ENCODE results near the gene SZRD1.

SZRD1 gene

GRCh38 chr1:16367968-16368890, 1.2 kb downstream of the SZRD1 start:
- Histone ChIP-seq H3K4me2 (ENCODE audit: low read length) (peak overlapping the region; percentile 76), H3K36me3 (ENCODE audit: control insufficient read depth, low read length) (peaks cover 32% of the 10 kb centered on the region), H3K4me3 (ENCODE audit: low read length) (peak overlapping the region; percentile 95), H3K27me3 (ENCODE audit: control insufficient read depth, low read length) (no peaks in the 10 kb centered on the region), H3K79me2 (ENCODE audit: control insufficient read depth, low read length) (peaks cover 62% of the 10 kb centered on the region), H3F3A (ENCODE audit: control insufficient read depth, insufficient read depth) (no peaks in the 10 kb centered on the region; the same call in 1 of the 2 replicates), H3K27ac (ENCODE audit: low read depth, low read length) (peak overlapping the region; percentile 69), H4K20me1 (ENCODE audit: control insufficient read depth, insufficient read depth, low read depth, low read length) (peaks cover 18% of the 10 kb centered on the region), H3K4me1 (ENCODE audit: control insufficient read depth, low read length) (peaks cover 36% of the 10 kb centered on the region), H3K9me2 (replicated peaks; ENCODE audit: control insufficient read depth, low read length) (no peaks in the 10 kb centered on the region), H3K9me3 (ENCODE audit: control insufficient read depth, insufficient read depth, low read length) (no peaks in the 10 kb centered on the region)
- TF ChIP-seq EZH2phosphoT487 (IDR thresholded peaks at IDR 0.05; ENCODE audit: borderline replicate concordance, low read length) (no peak), CTCF (IDR thresholded peaks at IDR 0.05; ENCODE audit: low read depth, low read length, poor library complexity, severe bottlenecking) (no peak)

- TF ChIP-seq EZH2phosphoT487 (IDR thresholded peaks at IDR 0.05; ENCODE audit: borderline replicate concordance, low read length), result no peak
- TF ChIP-seq CTCF (IDR thresholded peaks at IDR 0.05; ENCODE audit: low read depth, low read length, poor library complexity, severe bottlenecking), result no peak
- H3K36me3 ChIP-seq (ENCODE audit: control insufficient read depth, low read length), result peaks cover 38% of the 10 kb centered on the region
- H3K27ac ChIP-seq (ENCODE audit: low read depth, low read length), result no peak overlapping the region
- no peaks in the 10 kb centered on the region for H3K27me3 ChIP-seq (ENCODE audit: control insufficient read depth, low read length)
- no peak overlapping the region for H3K4me2 ChIP-seq (ENCODE audit: low read length)
- H3F3A ChIP-seq (ENCODE audit: control insufficient read depth, insufficient read depth), result no peaks in the 10 kb centered on the region; the same call in 1 of the 2 replicates
- H3K9me3 ChIP-seq (ENCODE audit: control insufficient read depth, insufficient read depth, low read length), result no peaks in the 10 kb centered on the region
- peaks cover 23% of the 10 kb centered on the region for H3K4me1 ChIP-seq (ENCODE audit: control insufficient read depth, low read length)
- H3K79me2 ChIP-seq (ENCODE audit: control insufficient read depth, low read length), result peaks cover 78% of the 10 kb centered on the region
- H3K4me3 ChIP-seq (ENCODE audit: low read length), result no peak overlapping the region
- H4K20me1 ChIP-seq (ENCODE audit: control insufficient read depth, insufficient read depth, low read depth, low read length), result peaks cover 18% of the 10 kb centered on the region
- no peaks in the 10 kb centered on the region for H3K9me2 ChIP-seq (replicated peaks; ENCODE audit: control insufficient read depth, low read length)
These were observed 2.8 kb downstream of the SZRD1 start for GRCh38 chr1:16369821-16370220.

GRCh38 chr1:16371725-16372124, 4.7 kb downstream of the SZRD1 start:
- H3K9me2 ChIP-seq (replicated peaks; ENCODE audit: control insufficient read depth, low read length), result no peaks in the 10 kb centered on the region
- H3K27me3 ChIP-seq (ENCODE audit: control insufficient read depth, low read length), result no peaks in the 10 kb centered on the region
- H3K4me2 ChIP-seq (ENCODE audit: low read length), result no peak overlapping the region
- no peak overlapping the region for H3K27ac ChIP-seq (ENCODE audit: low read depth, low read length)
- H3K4me3 ChIP-seq (ENCODE audit: low read length), result no peak overlapping the region
- H4K20me1 ChIP-seq (ENCODE audit: control insufficient read depth, insufficient read depth, low read depth, low read length), result peaks cover 18% of the 10 kb centered on the region
- peaks cover 21% of the 10 kb centered on the region for H3K4me1 ChIP-seq (ENCODE audit: control insufficient read depth, low read length)
- TF ChIP-seq CTCF (IDR thresholded peaks at IDR 0.05; ENCODE audit: low read depth, low read length, poor library complexity, severe bottlenecking), result no peak
- TF ChIP-seq EZH2phosphoT487 (IDR thresholded peaks at IDR 0.05; ENCODE audit: borderline replicate concordance, low read length), result no peak
- H3F3A ChIP-seq (ENCODE audit: control insufficient read depth, insufficient read depth), result no peaks in the 10 kb centered on the region; the same call in 1 of the 2 replicates
- no peaks in the 10 kb centered on the region for H3K9me3 ChIP-seq (ENCODE audit: control insufficient read depth, insufficient read depth, low read length)
- H3K79me2 ChIP-seq (ENCODE audit: control insufficient read depth, low read length), result peaks cover 97% of the 10 kb centered on the region
- H3K36me3 ChIP-seq (ENCODE audit: control insufficient read depth, low read length), result peaks cover 38% of the 10 kb centered on the region
